ENCODE measurements around the gene FUBP3.

DNA sequence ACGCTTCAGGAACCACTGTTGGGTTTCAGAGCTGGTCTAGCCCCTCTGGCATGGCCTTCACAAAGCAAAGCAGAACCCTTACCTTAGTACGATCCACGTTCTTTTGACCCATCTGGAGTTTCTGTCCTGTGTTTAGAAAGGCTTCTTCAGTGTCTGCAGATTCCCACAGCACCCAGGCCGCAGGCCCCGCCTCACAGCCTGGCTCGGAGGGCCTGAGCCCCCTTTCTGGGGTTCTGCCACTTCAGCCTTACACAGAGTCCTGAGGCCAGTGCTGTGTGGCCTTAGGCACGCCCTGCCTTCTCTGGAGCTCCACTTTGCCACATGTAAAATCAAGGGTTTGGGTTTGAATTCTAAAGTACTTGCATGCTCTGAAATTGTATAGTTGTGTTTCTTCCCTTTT lies 53.5 kb downstream of the FUBP3 start:
- no peak for TF ChIP-seq CTCF (IDR thresholded peaks at IDR 0.05; ENCODE audit: insufficient read depth, low read length)
- TF ChIP-seq, protein P1, sequence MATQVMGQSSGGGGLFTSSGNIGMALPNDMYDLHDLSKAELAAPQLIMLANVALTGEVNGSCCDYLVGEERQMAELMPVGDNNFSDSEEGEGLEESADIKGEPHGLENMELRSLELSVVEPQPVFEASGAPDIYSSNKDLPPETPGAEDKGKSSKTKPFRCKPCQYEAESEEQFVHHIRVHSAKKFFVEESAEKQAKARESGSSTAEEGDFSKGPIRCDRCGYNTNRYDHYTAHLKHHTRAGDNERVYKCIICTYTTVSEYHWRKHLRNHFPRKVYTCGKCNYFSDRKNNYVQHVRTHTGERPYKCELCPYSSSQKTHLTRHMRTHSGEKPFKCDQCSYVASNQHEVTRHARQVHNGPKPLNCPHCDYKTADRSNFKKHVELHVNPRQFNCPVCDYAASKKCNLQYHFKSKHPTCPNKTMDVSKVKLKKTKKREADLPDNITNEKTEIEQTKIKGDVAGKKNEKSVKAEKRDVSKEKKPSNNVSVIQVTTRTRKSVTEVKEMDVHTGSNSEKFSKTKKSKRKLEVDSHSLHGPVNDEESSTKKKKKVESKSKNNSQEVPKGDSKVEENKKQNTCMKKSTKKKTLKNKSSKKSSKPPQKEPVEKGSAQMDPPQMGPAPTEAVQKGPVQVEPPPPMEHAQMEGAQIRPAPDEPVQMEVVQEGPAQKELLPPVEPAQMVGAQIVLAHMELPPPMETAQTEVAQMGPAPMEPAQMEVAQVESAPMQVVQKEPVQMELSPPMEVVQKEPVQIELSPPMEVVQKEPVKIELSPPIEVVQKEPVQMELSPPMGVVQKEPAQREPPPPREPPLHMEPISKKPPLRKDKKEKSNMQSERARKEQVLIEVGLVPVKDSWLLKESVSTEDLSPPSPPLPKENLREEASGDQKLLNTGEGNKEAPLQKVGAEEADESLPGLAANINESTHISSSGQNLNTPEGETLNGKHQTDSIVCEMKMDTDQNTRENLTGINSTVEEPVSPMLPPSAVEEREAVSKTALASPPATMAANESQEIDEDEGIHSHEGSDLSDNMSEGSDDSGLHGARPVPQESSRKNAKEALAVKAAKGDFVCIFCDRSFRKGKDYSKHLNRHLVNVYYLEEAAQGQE (IDR thresholded peaks at IDR 0.05; ENCODE audit: insufficient replicate concordance, low read depth): no peak
- no peak for TF ChIP-seq POLR2AphosphoS5 (IDR thresholded peaks at IDR 0.05; ENCODE audit: low read depth)
- no peak for TF ChIP-seq GABPA (IDR thresholded peaks at IDR 0.05; ENCODE audit: low read depth)
- no peak for TF ChIP-seq SPI1 (IDR thresholded peaks at IDR 0.05; ENCODE audit: borderline replicate concordance, low read depth)
